GM12892 (cell line): ENCODE data around the gene WDFY2.

ENCODE experiments used
- DNase-seq: peaks from one replicate; pipeline ENCODE4 v3.0.0; 2011; ENCODE audit not compliant: insufficient read length
- FAIRE-seq: peaks from 2 replicates; lab custom pipeline; 2011; peaks lifted over from hg19 to GRCh38; lab: Jason Lieb, UNC
- POLR2A ChIP-seq: IDR thresholded peaks from 2 replicates; pipeline ENCODE4 v1.6.1; 2011; ENCODE audit warnings: low read depth, low read length, control low read depth
- POLR2AphosphoS5 ChIP-seq: IDR thresholded peaks from 2 replicates; pipeline ENCODE4 v1.6.1; 2011; ENCODE audit warnings: low read depth, low read length, control low read depth
- TAF1 ChIP-seq: IDR thresholded peaks from 2 replicates; pipeline ENCODE4 v1.6.1; 2011; ENCODE audit warnings: low read depth, mild to moderate bottlenecking, control low read depth, low read length, borderline replicate concordance

The WDFY2 gene

DNA sequence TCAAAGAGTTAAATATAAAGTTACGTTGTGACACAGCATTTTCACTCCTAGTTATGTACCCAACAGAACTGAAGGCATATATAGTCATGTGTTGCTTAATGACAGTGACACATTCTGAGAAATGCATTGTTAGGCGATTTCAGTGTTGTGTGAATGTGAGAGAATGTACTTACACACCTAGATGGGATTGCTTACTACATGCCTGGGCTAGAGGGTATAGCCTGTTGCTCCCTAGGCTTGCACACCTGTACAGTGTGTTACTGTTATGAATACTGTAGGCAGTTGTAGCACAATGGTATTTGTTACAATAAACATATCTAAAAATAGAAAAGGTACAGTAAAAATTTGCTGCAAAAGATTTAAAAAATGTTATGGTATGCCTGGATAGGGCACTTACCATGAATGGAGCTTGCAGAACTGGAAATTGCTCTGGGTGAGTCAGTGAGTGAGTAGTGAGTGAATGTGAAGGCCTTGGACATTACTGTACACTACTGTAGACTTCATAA is 130.5 kb downstream of the WDFY2 start:
- no peak for DNase-seq
- TF ChIP-seq TAF1 (no peak), POLR2AphosphoS5 (no peak), POLR2A (no peak)
- FAIRE-seq, result peak; percentile 77

DNA sequence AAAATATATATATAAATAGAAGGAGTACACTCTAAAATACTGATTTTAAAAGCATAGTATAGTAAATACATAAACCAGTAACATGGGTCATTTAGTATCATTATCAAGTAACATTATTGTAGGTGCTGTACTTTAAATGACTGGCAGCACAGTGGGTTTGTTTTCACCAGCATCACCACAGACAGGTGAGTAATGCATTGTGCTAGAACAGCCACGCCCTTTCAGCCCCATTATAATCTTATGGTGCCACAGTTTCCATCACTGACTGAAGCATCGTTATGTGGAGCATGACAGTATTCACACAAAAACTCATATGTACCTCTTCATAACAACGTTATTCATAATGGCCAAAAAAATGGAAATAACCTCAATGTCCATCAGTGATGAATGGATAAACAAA is 131.4 kb downstream of the WDFY2 start:
- no peak for TF ChIP-seq POLR2A
- no peak for TF ChIP-seq POLR2AphosphoS5
- TF ChIP-seq TAF1, result no peak
- DNase-seq (no peak), FAIRE-seq (no peak)

GRCh38 chr13:51717786-51718398 is 133.6 kb downstream of the WDFY2 start:
- TF ChIP-seq POLR2AphosphoS5, result no peak
- no peak for TF ChIP-seq POLR2A
- TF ChIP-seq TAF1, result no peak
- DNase-seq, result no peak
- no peak for FAIRE-seq

- DNase-seq (no peak), FAIRE-seq (no peak)
- no peak for TF ChIP-seq TAF1
- no peak for TF ChIP-seq POLR2A
- no peak for TF ChIP-seq POLR2AphosphoS5
These were observed 135.1 kb downstream of the WDFY2 start for GRCh38 chr13:51719394-51719793.

DNA sequence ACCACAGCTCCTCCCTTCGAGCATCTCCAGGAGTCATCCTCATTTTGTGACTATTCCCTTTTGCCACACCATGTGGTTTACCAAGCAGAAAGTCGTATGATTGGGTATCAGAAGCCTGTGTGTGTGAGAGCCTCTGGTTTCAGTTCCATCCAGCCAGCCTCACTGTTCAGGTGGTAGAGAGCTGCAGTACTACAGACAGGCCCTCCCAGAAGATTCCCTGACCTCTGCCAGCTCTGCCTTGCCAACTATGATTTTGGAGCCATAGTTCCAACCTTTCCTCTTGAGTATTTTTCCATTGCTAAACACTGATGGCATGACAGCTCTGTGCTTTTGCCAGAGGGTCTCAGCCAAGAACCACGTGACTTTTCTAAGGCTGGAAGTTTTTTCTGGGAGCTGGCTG is 137.2 kb downstream of the WDFY2 start:
- peak; percentile 21 for FAIRE-seq
- TF ChIP-seq POLR2AphosphoS5 (no peak), POLR2A (no peak), TAF1 (no peak)
- no peak for DNase-seq

DNA sequence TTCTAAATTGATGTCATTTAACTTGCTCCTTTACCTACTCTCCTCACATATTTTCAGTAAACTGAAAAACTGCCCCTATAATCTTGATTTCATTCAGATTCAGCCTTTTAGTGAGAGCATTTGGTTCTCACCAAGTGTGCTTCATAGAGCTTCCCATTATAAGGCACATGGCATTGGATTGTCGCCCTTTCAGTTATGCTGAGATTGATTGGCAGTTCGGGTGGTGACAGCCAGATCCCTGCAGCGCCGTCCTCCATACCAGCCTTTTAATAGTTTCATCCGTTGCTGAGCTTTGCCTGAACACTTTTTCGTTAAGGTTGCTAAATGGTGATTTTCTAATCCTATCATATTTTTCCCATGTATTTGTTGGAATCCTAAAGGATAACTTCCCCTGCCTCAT is 139.3 kb downstream of the WDFY2 start:
- FAIRE-seq (no peak), DNase-seq (no peak)
- TF ChIP-seq TAF1 (no peak), POLR2AphosphoS5 (no peak), POLR2A (no peak)

- DNase-seq, result no peak
- TF ChIP-seq POLR2A (no peak), POLR2AphosphoS5 (no peak), TAF1 (no peak)
- no peak for FAIRE-seq
These were observed 140.5 kb downstream of the WDFY2 start for GRCh38 chr13:51724721-51725120.

- no peak for FAIRE-seq
- no peak for TF ChIP-seq POLR2A
- no peak for TF ChIP-seq POLR2AphosphoS5
- no peak for TF ChIP-seq TAF1
- DNase-seq, result no peak
These were observed 142.4 kb downstream of the WDFY2 start for GRCh38 chr13:51726446-51727193.

- FAIRE-seq (no peak), DNase-seq (no peak)
- TF ChIP-seq POLR2AphosphoS5 (no peak), TAF1 (no peak), POLR2A (no peak)
These were observed 143.5 kb downstream of the WDFY2 start for GRCh38 chr13:51727634-51728274.

DNA sequence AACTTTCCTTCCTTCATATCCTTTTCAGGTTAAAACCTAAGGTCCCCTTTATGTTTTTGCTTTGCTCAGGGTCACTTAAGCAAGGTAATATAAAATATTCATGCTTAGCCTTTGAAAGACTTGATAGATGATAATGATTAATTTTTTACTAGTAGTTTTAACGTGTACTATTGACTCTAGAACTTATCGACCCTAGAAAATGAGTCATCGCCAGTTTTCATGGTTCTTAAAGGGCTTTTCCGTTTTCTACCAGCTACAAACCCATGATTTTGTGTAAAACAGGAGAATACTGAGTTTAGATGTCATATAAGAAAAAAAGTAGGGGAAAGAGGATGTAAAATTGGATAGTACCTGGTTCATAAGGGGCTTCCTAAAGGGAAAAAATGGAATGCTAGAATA is 144.0 kb downstream of the WDFY2 start:
- TF ChIP-seq POLR2A (no peak), TAF1 (no peak), POLR2AphosphoS5 (no peak)
- FAIRE-seq (no peak), DNase-seq (no peak)

DNA sequence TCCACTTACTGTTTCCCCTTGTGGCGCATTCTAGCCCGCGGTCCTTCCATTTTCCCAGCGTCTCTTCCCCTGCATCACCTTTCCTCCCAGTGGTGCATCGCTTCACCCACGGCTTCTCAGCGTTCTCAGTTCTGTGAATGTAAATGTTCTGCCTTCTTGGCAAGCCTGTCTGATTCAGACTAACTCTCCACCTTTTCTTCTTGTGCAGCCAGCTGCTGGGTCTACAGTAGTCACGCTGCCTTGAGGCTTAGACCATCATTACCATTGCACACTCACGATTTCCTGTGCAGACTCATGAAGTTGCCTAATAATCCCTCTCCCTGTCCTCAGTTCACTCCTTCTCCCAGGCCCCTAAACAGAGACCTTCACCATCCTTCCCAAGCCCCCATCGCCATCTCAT is 144.7 kb downstream of the WDFY2 start:
- DNase-seq (no peak), FAIRE-seq (no peak)
- TF ChIP-seq POLR2AphosphoS5 (no peak), POLR2A (no peak), TAF1 (no peak)
